Astrocyte (in vitro differentiated cells and primary cell): ENCODE results near the gene KLF11. TPM values are rescaled to one million over a fixed set of nuclear protein-coding genes. Genes with fewer than 3 reads are reported as not detected.

Experiments
- DNase-seq: peaks from one replicate; pipeline ENCODE4 v3.0.0-alpha.2; 2010; ENCODE audit warnings: low read depth
- FAIRE-seq: peaks from 2 replicates; lab custom pipeline; 2011; peaks lifted over from hg19 to GRCh38; lab: Jason Lieb, UNC
- H2AFZ ChIP-seq: 2 replicates; pipeline ENCODE4 v1.6.0; 2012; ENCODE audit warnings: low read depth, low read length, inconsistent platforms
- H3K27ac ChIP-seq: 2 replicates; pipeline ENCODE4 v1.5.1; 2011; ENCODE audit warnings: low read depth, low read length, inconsistent platforms
- H3K27me3 ChIP-seq: 2 replicates; pipeline ENCODE4 v1.6.0; 2011; ENCODE audit warnings: low read length, inconsistent platforms; ENCODE audit not compliant: insufficient read depth
- H3K36me3 ChIP-seq: 2 replicates; pipeline ENCODE4 v1.5.1; 2011; ENCODE audit warnings: low read length, inconsistent platforms; ENCODE audit not compliant: insufficient read depth
- H3K4me1 ChIP-seq: 2 replicates; pipeline ENCODE4 v1.5.1; 2011; ENCODE audit warnings: low read length, inconsistent platforms; ENCODE audit not compliant: insufficient read depth
- H3K4me2 ChIP-seq: 2 replicates; pipeline ENCODE4 v1.6.0; 2012; ENCODE audit warnings: low read length, inconsistent platforms
- H3K4me3 ChIP-seq: 2 replicates; pipeline ENCODE4 v1.5.1; 2011; ENCODE audit warnings: low read depth, mild to moderate bottlenecking, low read length, inconsistent platforms; ENCODE audit not compliant: insufficient read depth
- H3K79me2 ChIP-seq: 2 replicates; pipeline ENCODE4 v1.6.0; 2012; ENCODE audit warnings: mild to moderate bottlenecking, low read length, inconsistent platforms; ENCODE audit not compliant: insufficient read depth
- H3K9ac ChIP-seq: 2 replicates; pipeline ENCODE4 v1.6.0; 2012; ENCODE audit warnings: mild to moderate bottlenecking, low read length, inconsistent platforms
- H3K9me3 ChIP-seq: 2 replicates; pipeline ENCODE4 v1.5.1; 2012; ENCODE audit warnings: low read depth, mild to moderate bottlenecking, low read length, inconsistent platforms; ENCODE audit not compliant: insufficient read depth
- H4K20me1 ChIP-seq: 2 replicates; pipeline ENCODE4 v1.6.0; 2012; ENCODE audit warnings: low read length, inconsistent platforms; ENCODE audit not compliant: insufficient read depth
- H3K27ac Mint-ChIP-seq: one replicate; pipeline ENCODE4 v1.8.0; 2021; ENCODE audit warnings: mild to moderate bottlenecking, mixed read lengths; ENCODE audit not compliant: unreplicated experiment
- H3K27me3 Mint-ChIP-seq: one replicate; pipeline ENCODE4 v1.8.0; 2021; ENCODE audit warnings: low read depth, mixed read lengths; ENCODE audit not compliant: unreplicated experiment
- H3K36me3 Mint-ChIP-seq: one replicate; pipeline ENCODE4 v1.8.0; 2021; ENCODE audit warnings: low read depth, mixed read lengths; ENCODE audit not compliant: unreplicated experiment
- H3K4me1 Mint-ChIP-seq: one replicate; pipeline ENCODE4 v1.8.0; 2021; ENCODE audit warnings: low read depth, mixed read lengths; ENCODE audit not compliant: unreplicated experiment
- H3K4me3 Mint-ChIP-seq: one replicate; pipeline ENCODE4 v1.8.0; 2021; ENCODE audit warnings: mild to moderate bottlenecking, moderate library complexity, mixed read lengths; ENCODE audit not compliant: unreplicated experiment
- H3K9me3 Mint-ChIP-seq: one replicate; pipeline ENCODE4 v1.8.0; 2021; ENCODE audit warnings: mild to moderate bottlenecking, mixed read lengths; ENCODE audit not compliant: unreplicated experiment
- CTCF ChIP-seq: IDR thresholded peaks from 2 replicates; pipeline ENCODE4 v1.5.1; 2011; ENCODE audit warnings: low read depth, mild to moderate bottlenecking, inconsistent platforms, low read length, moderate library complexity; ENCODE audit not compliant: insufficient read depth
- EZH2 ChIP-seq: IDR thresholded peaks from 2 replicates; pipeline ENCODE4 v1.6.1; 2012; ENCODE audit warnings: mild to moderate bottlenecking, low read length, inconsistent platforms; ENCODE audit not compliant: insufficient read depth
- total RNA-seq: library from RNA; stranded (reverse); gene quantifications from 2 replicates; pipeline ENCODE4 v1.2.1, GENCODE V29; 2021

Gene KLF11
- total RNA-seq, 1 donor from 2014 or later, result 9.8 TPM

- H3K4me3 ChIP-seq, result no peak overlapping the region
- peaks cover 2% of the 10 kb centered on the region for H3K9me3 ChIP-seq
- Mint-ChIP-seq H3K27me3 (peaks cover 29% of the 10 kb centered on the region), H3K27ac (no peak overlapping the region), H3K36me3 (no peaks in the 10 kb centered on the region), H3K4me1 (no peaks in the 10 kb centered on the region), H3K4me3 (no peak overlapping the region), H3K9me3 (peaks cover 15% of the 10 kb centered on the region)
- FAIRE-seq (no peak), DNase-seq (no peak)
- no peaks in the 10 kb centered on the region for H3K4me1 ChIP-seq
- H3K27ac ChIP-seq, result no peak overlapping the region
- H4K20me1 ChIP-seq, result no peaks in the 10 kb centered on the region
- H3K36me3 ChIP-seq, result no peaks in the 10 kb centered on the region
- H3K4me2 ChIP-seq, result no peak overlapping the region
- H3K27me3 ChIP-seq, result peaks cover 16% of the 10 kb centered on the region
- no peak for TF ChIP-seq EZH2
- TF ChIP-seq CTCF, result no peak
- no peak overlapping the region for H2AFZ ChIP-seq
- H3K9ac ChIP-seq, result no peak overlapping the region
- no peaks in the 10 kb centered on the region for H3K79me2 ChIP-seq
These were observed 23.5 kb upstream of the KLF11 start for GRCh38 chr2:10019602-10020400.

GRCh38 chr2:10022041-10022421 lies 21.3 kb upstream of the KLF11 start:
- TF ChIP-seq EZH2 (no peak), CTCF (no peak)
- Histone ChIP-seq H3K27ac (no peak overlapping the region), H3K9me3 (peaks cover 2% of the 10 kb centered on the region), H3K36me3 (no peaks in the 10 kb centered on the region), H3K79me2 (no peaks in the 10 kb centered on the region), H3K4me3 (no peak overlapping the region), H3K4me1 (no peaks in the 10 kb centered on the region), H3K4me2 (no peak overlapping the region), H4K20me1 (no peaks in the 10 kb centered on the region), H3K9ac (no peak overlapping the region), H3K27me3 (peaks cover 16% of the 10 kb centered on the region), H2AFZ (no peak overlapping the region)
- no peak for DNase-seq
- Mint-ChIP-seq H3K27ac (no peak overlapping the region), H3K27me3 (peaks cover 29% of the 10 kb centered on the region), H3K4me3 (no peak overlapping the region), H3K4me1 (no peaks in the 10 kb centered on the region), H3K9me3 (peaks cover 11% of the 10 kb centered on the region), H3K36me3 (no peaks in the 10 kb centered on the region)
- no peak for FAIRE-seq

- no peak overlapping the region for H3K4me2 ChIP-seq
- no peaks in the 10 kb centered on the region for H3K4me1 ChIP-seq
- no peak overlapping the region for H3K27ac ChIP-seq
- H3K9me3 ChIP-seq, result peaks cover under 1% of the 10 kb centered on the region
- no peaks in the 10 kb centered on the region for H3K36me3 ChIP-seq
- no peak overlapping the region for H2AFZ ChIP-seq
- no peak overlapping the region for H3K9ac ChIP-seq
- peaks cover 7% of the 10 kb centered on the region for H3K9me3 Mint-ChIP-seq
- H3K27me3 ChIP-seq, result peaks cover 15% of the 10 kb centered on the region
- H3K4me3 Mint-ChIP-seq, result no peak overlapping the region
- no peak for TF ChIP-seq CTCF
- TF ChIP-seq EZH2, result no peak
- no peaks in the 10 kb centered on the region for H3K79me2 ChIP-seq
- H3K36me3 Mint-ChIP-seq, result no peaks in the 10 kb centered on the region
- no peaks in the 10 kb centered on the region for H3K4me1 Mint-ChIP-seq
- H3K27me3 Mint-ChIP-seq, result peaks cover 29% of the 10 kb centered on the region
- FAIRE-seq (no peak), DNase-seq (no peak)
- no peaks in the 10 kb centered on the region for H4K20me1 ChIP-seq
- H3K27ac Mint-ChIP-seq, result no peak overlapping the region
- no peak overlapping the region for H3K4me3 ChIP-seq
These were observed 20.9 kb upstream of the KLF11 start for GRCh38 chr2:10022445-10022844.
